ENCODE results near the gene ZBTB11.

- TF ChIP-seq POLR2AphosphoS5 (IDR thresholded peaks at IDR 0.05; ENCODE audit: low read depth, low read length) (no peak), POLR2A (IDR thresholded peaks at IDR 0.05; ENCODE audit: borderline replicate concordance, extremely low read depth, insufficient read depth, insufficient read length) (no peak), EZH2 (IDR thresholded peaks at IDR 0.05) (no peak), RAD21 (IDR thresholded peaks at IDR 0.05; ENCODE audit: low read depth) (no peak), REST (IDR thresholded peaks at IDR 0.05; ENCODE audit: low read depth) (no peak), EZH2phosphoT487 (IDR thresholded peaks at IDR 0.05; ENCODE audit: borderline replicate concordance) (no peak), TCF7L2 (IDR thresholded peaks at IDR 0.05; ENCODE audit: borderline replicate concordance, extremely low read depth, insufficient read depth, insufficient read length) (no peak), SIN3A (IDR thresholded peaks at IDR 0.05; ENCODE audit: low read depth) (no peak), SP1 (IDR thresholded peaks at IDR 0.05; ENCODE audit: low read depth) (no peak), ZNF274 (IDR thresholded peaks at IDR 0.05; ENCODE audit: low read depth, low read length) (no peak)
- TF ChIP-seq, protein P1, sequence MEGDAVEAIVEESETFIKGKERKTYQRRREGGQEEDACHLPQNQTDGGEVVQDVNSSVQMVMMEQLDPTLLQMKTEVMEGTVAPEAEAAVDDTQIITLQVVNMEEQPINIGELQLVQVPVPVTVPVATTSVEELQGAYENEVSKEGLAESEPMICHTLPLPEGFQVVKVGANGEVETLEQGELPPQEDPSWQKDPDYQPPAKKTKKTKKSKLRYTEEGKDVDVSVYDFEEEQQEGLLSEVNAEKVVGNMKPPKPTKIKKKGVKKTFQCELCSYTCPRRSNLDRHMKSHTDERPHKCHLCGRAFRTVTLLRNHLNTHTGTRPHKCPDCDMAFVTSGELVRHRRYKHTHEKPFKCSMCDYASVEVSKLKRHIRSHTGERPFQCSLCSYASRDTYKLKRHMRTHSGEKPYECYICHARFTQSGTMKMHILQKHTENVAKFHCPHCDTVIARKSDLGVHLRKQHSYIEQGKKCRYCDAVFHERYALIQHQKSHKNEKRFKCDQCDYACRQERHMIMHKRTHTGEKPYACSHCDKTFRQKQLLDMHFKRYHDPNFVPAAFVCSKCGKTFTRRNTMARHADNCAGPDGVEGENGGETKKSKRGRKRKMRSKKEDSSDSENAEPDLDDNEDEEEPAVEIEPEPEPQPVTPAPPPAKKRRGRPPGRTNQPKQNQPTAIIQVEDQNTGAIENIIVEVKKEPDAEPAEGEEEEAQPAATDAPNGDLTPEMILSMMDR (IDR thresholded peaks at IDR 0.05 in 2 of 3, conservative IDR thresholded peaks at IDR 0.05 in 1 of 3; ENCODE audit: borderline replicate concordance in 1 of 3, insufficient read depth in 1 of 3, low read depth in 2 of 3, low read length in 2 of 3), result no peak
- TF ChIP-seq, protein P2, sequence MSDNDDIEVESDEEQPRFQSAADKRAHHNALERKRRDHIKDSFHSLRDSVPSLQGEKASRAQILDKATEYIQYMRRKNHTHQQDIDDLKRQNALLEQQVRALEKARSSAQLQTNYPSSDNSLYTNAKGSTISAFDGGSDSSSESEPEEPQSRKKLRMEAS (IDR thresholded peaks at IDR 0.05), result no peak
- TF ChIP-seq, protein P3, sequence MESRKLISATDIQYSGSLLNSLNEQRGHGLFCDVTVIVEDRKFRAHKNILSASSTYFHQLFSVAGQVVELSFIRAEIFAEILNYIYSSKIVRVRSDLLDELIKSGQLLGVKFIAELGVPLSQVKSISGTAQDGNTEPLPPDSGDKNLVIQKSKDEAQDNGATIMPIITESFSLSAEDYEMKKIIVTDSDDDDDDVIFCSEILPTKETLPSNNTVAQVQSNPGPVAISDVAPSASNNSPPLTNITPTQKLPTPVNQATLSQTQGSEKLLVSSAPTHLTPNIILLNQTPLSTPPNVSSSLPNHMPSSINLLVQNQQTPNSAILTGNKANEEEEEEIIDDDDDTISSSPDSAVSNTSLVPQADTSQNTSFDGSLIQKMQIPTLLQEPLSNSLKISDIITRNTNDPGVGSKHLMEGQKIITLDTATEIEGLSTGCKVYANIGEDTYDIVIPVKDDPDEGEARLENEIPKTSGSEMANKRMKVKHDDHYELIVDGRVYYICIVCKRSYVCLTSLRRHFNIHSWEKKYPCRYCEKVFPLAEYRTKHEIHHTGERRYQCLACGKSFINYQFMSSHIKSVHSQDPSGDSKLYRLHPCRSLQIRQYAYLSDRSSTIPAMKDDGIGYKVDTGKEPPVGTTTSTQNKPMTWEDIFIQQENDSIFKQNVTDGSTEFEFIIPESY (IDR thresholded peaks at IDR 0.05; ENCODE audit: extremely low read depth, insufficient replicate concordance, low read length), result no peak
Observed at GRCh38 chr3:101611023-101611422, 65.9 kb downstream of the ZBTB11 start.
